Esophagus squamous epithelium (tissue), 5 donors: ENCODE measurements around the gene HACD2. TPM values are rescaled to one million over a fixed set of nuclear protein-coding genes. Genes with fewer than 3 reads are reported as not detected.

Experiments
- DNase-seq: peaks from one replicate; lab custom pipeline; 2025; lab: John Stamatoyannopoulos, UW
- H3K27ac ChIP-seq, 4 donors: fragments of 200-600 bp; sonication (generic); one replicate each; pipeline ENCODE4 v1.5.1; 2016 to 2019; ENCODE audit warnings: mild to moderate bottlenecking in 1 of 4
- H3K27me3 ChIP-seq, 4 donors: fragments of 200-600 bp; sonication (generic); 1 replicate in 3 of 4; 2 replicates in 1 of 4; pipeline versions ENCODE4 v1.5.1 to v1.6.0; 2017 to 2021; ENCODE audit warnings: antibody characterized with exemption in 1 of 4
- H3K36me3 ChIP-seq, 3 donors: fragments of 200-600 bp; sonication (generic); one replicate each; pipeline ENCODE4 v1.5.1; 2016 to 2019
- H3K4me1 ChIP-seq, 3 donors: fragments of 200-600 bp; sonication (generic); one replicate each; pipeline ENCODE4 v1.5.1; 2017 to 2019
- H3K4me3 ChIP-seq, 4 donors: fragments of 200-600 bp; sonication (generic); 1 replicate in 3 of 4; 2 replicates in 1 of 4; pipeline ENCODE4 v1.5.1; 2016 to 2019; ENCODE audit warnings: mild to moderate bottlenecking in 2 of 4, moderate library complexity in 1 of 4
- H3K9me3 ChIP-seq, 3 donors: fragments of 200-600 bp; sonication (generic); one replicate each; pipeline ENCODE4 v1.5.1; 2016 to 2019
- POLR2A ChIP-seq, 4 donors: fragments of 450-650 bp; IDR thresholded peaks; one replicate each; pipeline ENCODE4 v1.6.1; 2017; ENCODE audit warnings: antibody characterized with exemption in 4 of 4, mild to moderate bottlenecking in 4 of 4, moderate library complexity in 3 of 4
- WGBS, 2 donors: methylation state at CpG; one replicate each; pipeline ENCODE4 v1.1.5; 2018; 5-methylcytosine and 5-hydroxymethylcytosine counted together
- intact Hi-C: fragments of 100-400 bp; cut with DNase I; formaldehyde crosslinking; loops from one replicate; pipeline ENCODE4 v1.15.0; 2022
- total RNA-seq, 4 donors: library from RNA; depleted of rRNA; stranded (reverse); fragments of >200 nt; gene quantifications; one replicate each; pipeline ENCODE4 v1.1.0, GENCODE V29; 2016
- TF ChIP-seq, protein P1 (sequence below), 6 experiments: fragments of 450-650 bp in 4 of 6; fragments of 200-600 bp in 2 of 6; sonication (generic) in 2 of 6; IDR thresholded peaks; one replicate each; pipeline ENCODE4 v1.5.1; 2016 to 2019; ENCODE audit warnings: antibody characterized with exemption in 6 of 6, mild to moderate bottlenecking in 4 of 6, moderate library complexity in 4 of 6
- donor health status: DM: yes; HTN: yes; CAD: no.

The HACD2 gene
- total RNA-seq, 4 donors from 2014 or later: 28.4 to 46.6 (median 34.9) TPM

DNA sequence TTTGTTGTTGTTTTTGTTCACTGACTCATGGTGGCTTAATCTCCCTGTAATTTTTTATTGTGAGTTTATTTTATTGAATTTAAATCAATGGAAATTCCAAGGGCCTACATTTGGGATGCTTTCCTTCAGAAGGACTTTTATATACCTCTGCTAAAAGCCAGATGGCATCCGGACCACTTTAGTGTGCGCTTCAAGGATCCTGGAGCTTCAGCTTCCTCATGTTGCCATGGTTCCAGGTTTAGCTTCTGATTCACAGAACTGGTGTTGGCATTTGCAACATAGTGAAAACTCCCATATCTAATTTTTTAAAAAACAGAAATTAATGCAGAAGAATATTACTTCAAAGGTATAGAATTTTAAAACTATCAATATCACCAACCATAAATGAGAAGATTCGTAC, 8.5 kb upstream of the HACD2 start:
- no peaks in the 10 kb centered on the region for H3K4me1 ChIP-seq
- H3K36me3 ChIP-seq: peaks cover 0 to 12% (median 0%) of the 10 kb centered on the region in 3 donors
- H3K9me3 ChIP-seq: peaks cover 0 to 8% (median 3%) of the 10 kb centered on the region in 3 donors
- DNase-seq: no peak
- TF ChIP-seq POLR2A (IDR thresholded peaks at IDR 0.05): no peak
- TF ChIP-seq, protein P1, sequence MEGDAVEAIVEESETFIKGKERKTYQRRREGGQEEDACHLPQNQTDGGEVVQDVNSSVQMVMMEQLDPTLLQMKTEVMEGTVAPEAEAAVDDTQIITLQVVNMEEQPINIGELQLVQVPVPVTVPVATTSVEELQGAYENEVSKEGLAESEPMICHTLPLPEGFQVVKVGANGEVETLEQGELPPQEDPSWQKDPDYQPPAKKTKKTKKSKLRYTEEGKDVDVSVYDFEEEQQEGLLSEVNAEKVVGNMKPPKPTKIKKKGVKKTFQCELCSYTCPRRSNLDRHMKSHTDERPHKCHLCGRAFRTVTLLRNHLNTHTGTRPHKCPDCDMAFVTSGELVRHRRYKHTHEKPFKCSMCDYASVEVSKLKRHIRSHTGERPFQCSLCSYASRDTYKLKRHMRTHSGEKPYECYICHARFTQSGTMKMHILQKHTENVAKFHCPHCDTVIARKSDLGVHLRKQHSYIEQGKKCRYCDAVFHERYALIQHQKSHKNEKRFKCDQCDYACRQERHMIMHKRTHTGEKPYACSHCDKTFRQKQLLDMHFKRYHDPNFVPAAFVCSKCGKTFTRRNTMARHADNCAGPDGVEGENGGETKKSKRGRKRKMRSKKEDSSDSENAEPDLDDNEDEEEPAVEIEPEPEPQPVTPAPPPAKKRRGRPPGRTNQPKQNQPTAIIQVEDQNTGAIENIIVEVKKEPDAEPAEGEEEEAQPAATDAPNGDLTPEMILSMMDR (IDR thresholded peaks at IDR 0.05): no peak
- H3K27ac ChIP-seq: no peak overlapping the region
- no peaks in the 10 kb centered on the region for H3K27me3 ChIP-seq
- WGBS, 2 donors: 94 to 95% methylated on average over 3 of the region's 3 CpGs
- intact Hi-C loops: no loop called here
- H3K4me3 ChIP-seq: no peak overlapping the region

DNA sequence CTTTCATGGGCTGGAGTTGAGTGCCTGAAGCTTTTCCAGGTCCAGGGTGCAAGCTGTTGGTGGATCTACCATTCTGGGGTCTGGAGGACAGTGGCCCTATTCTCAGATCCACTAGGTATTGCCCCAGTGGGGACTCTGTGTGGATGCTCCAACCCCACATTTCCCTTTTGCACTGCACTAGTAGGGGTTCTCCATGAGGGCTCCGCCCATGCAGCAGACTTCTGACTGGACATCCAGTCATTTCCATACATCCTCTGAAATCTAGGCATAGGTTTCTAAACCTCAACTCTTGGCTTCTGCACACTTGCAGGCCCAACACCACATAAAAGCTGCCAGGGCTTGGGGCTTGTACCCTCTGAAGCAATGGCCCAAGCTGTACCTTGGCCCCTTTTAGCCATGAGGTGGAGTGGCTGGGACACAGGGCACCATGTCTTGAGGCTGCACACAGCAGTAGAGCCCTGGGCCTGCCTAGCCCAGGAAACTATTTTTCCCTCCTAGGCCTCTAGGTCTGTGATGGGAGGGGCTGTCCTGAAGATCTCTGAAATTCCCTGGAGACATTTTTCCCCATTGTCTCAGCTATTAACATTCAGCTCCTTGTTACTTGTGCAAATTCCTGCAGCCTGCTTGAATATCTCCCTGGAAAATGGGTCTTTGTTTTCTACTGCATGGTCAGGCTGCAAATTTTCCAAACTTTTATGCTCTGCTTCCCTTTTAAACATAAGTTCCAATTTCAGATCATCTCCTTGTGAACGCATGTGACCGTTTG, 6.0 kb upstream of the HACD2 start:
- no peak for DNase-seq
- no peak for TF ChIP-seq POLR2A (IDR thresholded peaks at IDR 0.05)
- TF ChIP-seq, protein P1 (IDR thresholded peaks at IDR 0.05): no peak
- no peak overlapping the region for H3K4me3 ChIP-seq
- H3K27me3 ChIP-seq: no peaks in the 10 kb centered on the region
- H3K9me3 ChIP-seq: peaks cover 0 to 8% (median 3%) of the 10 kb centered on the region in 3 donors
- WGBS, 2 donors: 100% methylated on average over 3 of the region's 3 CpGs
- intact Hi-C loops: no loop called here
- H3K4me1 ChIP-seq: peaks cover 0 to 18% (median 9%) of the 10 kb centered on the region in 3 donors
- peaks cover 0 to 12% (median 0%) of the 10 kb centered on the region in 3 donors for H3K36me3 ChIP-seq
- H3K27ac ChIP-seq: no peak overlapping the region

DNA sequence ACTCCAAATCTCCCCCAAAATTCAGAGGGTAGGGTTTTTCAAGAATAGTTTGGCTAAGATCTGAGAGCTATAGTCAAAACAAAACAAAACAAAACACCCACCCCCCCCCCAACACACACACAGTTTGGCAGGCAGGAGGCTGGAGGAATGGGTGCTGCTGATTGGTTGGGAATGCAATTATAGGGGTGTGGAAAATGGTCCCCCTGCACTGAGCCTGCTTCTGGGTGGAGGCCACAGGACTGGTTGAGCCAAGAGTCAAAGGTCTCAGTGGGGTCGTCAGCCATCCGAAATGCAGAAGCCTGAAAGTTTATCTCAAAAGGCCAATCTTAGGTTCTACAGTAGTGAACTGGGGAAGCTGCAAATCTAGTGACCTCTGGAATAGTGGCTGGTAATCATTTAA, 2.5 kb upstream of the HACD2 start:
- DNase-seq: no peak
- H3K4me1 ChIP-seq: peaks cover 0 to 40% (median 15%) of the 10 kb centered on the region in 3 donors
- H3K27me3 ChIP-seq: no peaks in the 10 kb centered on the region
- intact Hi-C loops: no loop called here
- 88 to 95% methylated on average over 2 of the region's 2 CpGs for WGBS, 2 donors
- TF ChIP-seq, protein P1 (IDR thresholded peaks at IDR 0.05): no peak
- TF ChIP-seq POLR2A (IDR thresholded peaks at IDR 0.05): no peak
- H3K9me3 ChIP-seq: peaks cover 0 to 8% (median 3%) of the 10 kb centered on the region in 3 donors
- no peak overlapping the region for H3K4me3 ChIP-seq
- H3K27ac ChIP-seq: no peak overlapping the region
- peaks cover 0 to 12% (median 0%) of the 10 kb centered on the region in 3 donors for H3K36me3 ChIP-seq

DNA sequence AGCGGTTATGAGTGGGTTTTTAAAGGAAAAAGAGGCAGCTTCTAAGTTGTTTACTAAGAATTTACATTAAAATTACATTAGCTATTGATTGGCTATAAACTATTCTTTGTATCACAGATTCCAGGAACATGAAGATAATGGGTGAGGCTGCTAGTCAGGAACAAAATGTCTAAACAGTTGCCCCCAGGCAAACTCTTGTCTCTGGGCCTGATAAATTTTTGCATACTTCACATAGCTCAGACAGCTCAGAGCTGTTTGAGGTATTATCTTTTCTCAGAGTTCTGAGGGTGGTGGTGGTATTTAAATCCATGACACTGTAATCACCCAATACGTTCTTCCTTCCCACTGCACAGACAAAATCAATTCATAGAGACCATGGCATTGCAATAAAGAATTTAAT, 2.1 kb upstream of the HACD2 start:
- TF ChIP-seq POLR2A (IDR thresholded peaks at IDR 0.05): no peak
- intact Hi-C loops: no loop called here
- Histone ChIP-seq H3K27ac (no peak overlapping the region), H3K9me3 (peaks cover 0 to 8% (median 3%) of the 10 kb centered on the region in 3 donors), H3K36me3 (peaks cover 0 to 12% (median 0%) of the 10 kb centered on the region in 3 donors), H3K4me3 (no peak overlapping the region), H3K4me1 (peaks cover 0 to 44% (median 17%) of the 10 kb centered on the region in 3 donors), H3K27me3 (no peaks in the 10 kb centered on the region)
- no peak for DNase-seq
- 61 to 67% methylated on average over 2 of the region's 2 CpGs for WGBS, 2 donors

DNA sequence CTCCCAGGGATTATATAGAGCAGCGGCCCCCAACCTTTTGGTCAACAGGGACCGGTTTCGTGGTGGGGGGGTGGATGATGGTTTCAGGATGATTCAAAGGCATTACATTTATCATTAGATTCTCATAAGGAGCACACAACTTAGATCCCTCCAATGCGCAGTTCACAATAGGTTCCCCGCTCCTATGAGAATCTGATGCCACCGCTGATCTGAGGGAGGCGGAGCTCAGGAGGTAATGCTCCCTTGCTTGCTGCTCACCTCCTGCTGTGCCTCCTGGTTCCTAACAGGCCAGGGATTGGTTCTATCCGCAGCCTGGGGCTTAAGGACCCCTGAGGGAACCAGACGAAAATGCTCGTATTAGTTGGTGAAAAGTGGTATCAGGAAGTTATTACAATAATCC, 1.3 kb upstream of the HACD2 start:
- peaks cover 0 to 45% (median 17%) of the 10 kb centered on the region in 3 donors for H3K4me1 ChIP-seq
- H3K4me3 ChIP-seq: peak overlapping the region; percentile 89 to 98 (median 93)
- no peak for DNase-seq
- peak overlapping the region; percentile 93 to 97 (median 96) for H3K27ac ChIP-seq
- peaks cover 0 to 17% (median 0%) of the 10 kb centered on the region in 3 donors for H3K36me3 ChIP-seq
- 0 to 12% methylated on average over 6 to 8 of the region's 10 CpGs for WGBS, 2 donors
- intact Hi-C loops: no loop called here
- peaks cover 0 to 8% (median 3%) of the 10 kb centered on the region in 3 donors for H3K9me3 ChIP-seq
- TF ChIP-seq, protein P1 (IDR thresholded peaks at IDR 0.05): no peak
- TF ChIP-seq POLR2A (IDR thresholded peaks at IDR 0.05): no peak
- no peaks in the 10 kb centered on the region for H3K27me3 ChIP-seq
